Suprapubic skin (tissue), 3 donors: ENCODE measurements around the gene SCN2B.

Experiments
- CTCF ChIP-seq, 2 donors: fragments of 200-600 bp in 1 of 2; fragments of 450-650 bp in 1 of 2; sonication (generic) in 1 of 2; IDR thresholded peaks; one replicate each; pipeline ENCODE4 v1.5.1; 2016 to 2019; ENCODE audit warnings: antibody characterized with exemption in 2 of 2, mild to moderate bottlenecking in 1 of 2, moderate library complexity in 1 of 2
- EP300 ChIP-seq: sonication (generic); formaldehyde crosslinking; IDR thresholded peaks from one replicate; pipeline ENCODE4 v1.6.1; 2017; ENCODE audit warnings: antibody characterized with exemption
- POLR2A ChIP-seq, 2 donors: fragments of 450-650 bp; IDR thresholded peaks; one replicate each; pipeline ENCODE4 v1.6.1; 2017; ENCODE audit warnings: antibody characterized with exemption in 2 of 2, mild to moderate bottlenecking in 2 of 2, moderate library complexity in 2 of 2

- TF ChIP-seq CTCF (IDR thresholded peaks at IDR 0.05) (no peak), POLR2A (IDR thresholded peaks at IDR 0.05) (no peak), EP300 (no peak)
Observed at GRCh38 chr11:118206391-118207031, 30.1 kb upstream of the SCN2B start.
